Caco-2 (cell line): ENCODE data around the gene RTKN. TPM values are rescaled to one million over a fixed set of nuclear protein-coding genes. Genes with fewer than 3 reads are reported as not detected.

Source experiments
- BruUV-seq: library from RNA; stranded (reverse); fragments of 400-500 nt; replicated peaks from 2 replicates; lab custom pipeline; 2021; lab: Mats Ljungman, UMichigan
- CTCF ChIA-PET: fragments of 300-600 bp; sonication (Branson Sonifier 250); formaldehyde crosslinking; loops from one replicate; lab custom pipeline; 2022; ENCODE audit warnings: antibody characterized with exemption; lab: Charles Lee
- POLR2A ChIA-PET: fragments of 300-600 bp; sonication (Branson Sonifier 250); formaldehyde crosslinking; loops from one replicate; lab custom pipeline; 2022; ENCODE audit warnings: antibody characterized with exemption; lab: Charles Lee
- DNase-seq, 2 experiments: peaks; one replicate each; pipeline versions ENCODE4 v3.0.0 to v3.0.0-alpha.2; 2020 to 2022
- H3K27me3 ChIP-seq: replicated peaks from 2 replicates; pipeline ENCODE4 v1.6.0; 2011; ENCODE audit warnings: low read length; ENCODE audit not compliant: control insufficient read depth, insufficient read depth
- H3K36me3 ChIP-seq: 2 replicates; pipeline ENCODE4 v1.5.1; 2011; ENCODE audit warnings: low read length; ENCODE audit not compliant: control insufficient read depth, insufficient read depth
- H3K4me1 ChIP-seq: fragments of 250-450 bp; sonication (Bioruptor Pico); 2 replicates; pipeline ENCODE4 v1.5.1; 2020; ENCODE audit warnings: mild to moderate bottlenecking
- H3K4me3 ChIP-seq: 2 replicates; pipeline ENCODE4 v1.5.1; 2011; ENCODE audit warnings: low read depth, mild to moderate bottlenecking, control low read depth, low read length
- H3K9me3 ChIP-seq: fragments of 250-450 bp; sonication (Bioruptor Pico); 2 replicates; pipeline ENCODE4 v1.5.1; 2020; ENCODE audit warnings: mild to moderate bottlenecking, moderate library complexity
- H3K27ac Mint-ChIP-seq: one replicate; pipeline ENCODE4 v1.8.0; 2022; ENCODE audit warnings: mixed read lengths; ENCODE audit not compliant: unreplicated experiment
- H3K27me3 Mint-ChIP-seq: one replicate; pipeline ENCODE4 v1.8.0; 2022; ENCODE audit warnings: mixed read lengths; ENCODE audit not compliant: insufficient read depth, unreplicated experiment
- H3K36me3 Mint-ChIP-seq: one replicate; pipeline ENCODE4 v1.8.0; 2022; ENCODE audit warnings: mild to moderate bottlenecking, mixed read lengths; ENCODE audit not compliant: insufficient read depth, unreplicated experiment
- H3K4me1 Mint-ChIP-seq: one replicate; pipeline ENCODE4 v1.8.0; 2022; ENCODE audit warnings: low read depth, mixed read lengths; ENCODE audit not compliant: unreplicated experiment
- H3K4me3 Mint-ChIP-seq: one replicate; pipeline ENCODE4 v1.8.0; 2022; ENCODE audit warnings: mild to moderate bottlenecking, moderate library complexity, mixed read lengths; ENCODE audit not compliant: unreplicated experiment
- H3K9me3 Mint-ChIP-seq: one replicate; pipeline ENCODE4 v1.8.0; 2022; ENCODE audit warnings: mixed read lengths; ENCODE audit not compliant: unreplicated experiment
- CTCF ChIP-seq, 2 experiments: fragments of 200-600 bp in 1 of 2; IDR thresholded peaks; 1 replicate in 1 of 2; 2 replicates in 1 of 2; pipeline versions ENCODE4 v1.5.1 to v1.8.0; 2011 to 2022; ENCODE audit warnings: antibody characterized with exemption in 1 of 2, control low read depth in 1 of 2, inconsistent platforms in 1 of 2, low read depth in 1 of 2, low read length in 1 of 2, mild to moderate bottlenecking in 1 of 2, moderate library complexity in 1 of 2; ENCODE audit not compliant: insufficient read depth in 1 of 2, severe bottlenecking in 1 of 2, unreplicated experiment in 1 of 2
- intact Hi-C: fragments of 100-400 bp; cut with micrococcal nuclease; formaldehyde crosslinking; loops from one replicate; pipeline ENCODE4 v1.10.0; 2022; ENCODE audit not compliant: unreplicated experiment
- total RNA-seq: library from RNA; stranded (reverse); gene quantifications from 2 replicates; pipeline ENCODE4 v1.2.3, GENCODE V29; 2022

Gene RTKN
- total RNA-seq, 1 experiment from 2014 or later, result 123 TPM

DNA sequence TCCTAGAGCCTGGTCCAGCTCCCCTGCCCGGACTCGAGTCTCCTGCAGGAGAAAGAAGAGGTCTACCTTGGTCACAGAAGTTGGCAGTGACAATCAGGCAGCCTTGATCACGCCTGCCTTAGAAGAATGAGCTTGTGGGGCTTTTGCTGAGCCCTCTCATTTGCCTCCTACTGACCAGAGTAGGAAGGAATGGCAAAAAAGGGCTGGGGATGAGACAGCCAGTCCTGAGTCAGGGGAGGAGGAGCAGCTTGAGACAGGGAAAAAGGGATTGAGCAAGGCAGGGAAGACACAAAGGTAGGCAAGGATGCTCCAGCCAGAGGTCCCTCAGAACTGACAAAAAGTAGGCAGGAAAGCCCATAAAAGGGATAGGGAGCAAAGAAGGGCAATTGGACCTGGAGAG lies 14.2 kb downstream of the RTKN start:
- no peak for DNase-seq
- Mint-ChIP-seq H3K4me1 (peaks cover 7% of the 10 kb centered on the region), H3K36me3 (peaks cover 92% of the 10 kb centered on the region), H3K9me3 (no peaks in the 10 kb centered on the region), H3K4me3 (no peak overlapping the region), H3K27ac (peak overlapping the region; percentile 11), H3K27me3 (no peaks in the 10 kb centered on the region)
- intact Hi-C loops, result no loop called here
- no peaks in the 10 kb centered on the region for H3K9me3 ChIP-seq
- no peaks in the 10 kb centered on the region for H3K27me3 ChIP-seq
- H3K36me3 ChIP-seq, result peaks cover 6% of the 10 kb centered on the region
- no peak for TF ChIP-seq CTCF (IDR thresholded peaks at IDR 0.05; ENCODE audit: insufficient read depth in 1 of 2, low read depth in 1 of 2, low read length in 1 of 2, severe bottlenecking in 1 of 2, unreplicated experiment in 1 of 2)
- BruUV-seq, result no TSS peak
- CTCF ChIA-PET, result no interaction called here
- POLR2A ChIA-PET, result no interaction called here
- no peaks in the 10 kb centered on the region for H3K4me1 ChIP-seq
- H3K4me3 ChIP-seq, result no peak overlapping the region

- Mint-ChIP-seq H3K27ac (no peak overlapping the region), H3K36me3 (peaks cover 92% of the 10 kb centered on the region), H3K4me1 (peaks cover 9% of the 10 kb centered on the region), H3K9me3 (no peaks in the 10 kb centered on the region), H3K27me3 (no peaks in the 10 kb centered on the region), H3K4me3 (no peak overlapping the region)
- peaks cover 5% of the 10 kb centered on the region for H3K36me3 ChIP-seq
- DNase-seq, result no peak
- ChIA-PET POLR2A (no interaction called here), CTCF (no interaction called here)
- H3K9me3 ChIP-seq, result no peaks in the 10 kb centered on the region
- no peak for TF ChIP-seq CTCF (IDR thresholded peaks at IDR 0.05; ENCODE audit: insufficient read depth in 1 of 2, low read depth in 1 of 2, low read length in 1 of 2, severe bottlenecking in 1 of 2, unreplicated experiment in 1 of 2)
- H3K27me3 ChIP-seq, result no peaks in the 10 kb centered on the region
- intact Hi-C loops, result no loop called here
- no peaks in the 10 kb centered on the region for H3K4me1 ChIP-seq
- H3K4me3 ChIP-seq, result no peak overlapping the region
- no TSS peak for BruUV-seq
These were observed 15.5 kb downstream of the RTKN start for GRCh38 chr2:74426181-74426758.

- Mint-ChIP-seq H3K4me3 (no peak overlapping the region), H3K36me3 (peaks cover 90% of the 10 kb centered on the region), H3K27me3 (peaks cover 2% of the 10 kb centered on the region), H3K4me1 (peaks cover 14% of the 10 kb centered on the region), H3K9me3 (no peaks in the 10 kb centered on the region), H3K27ac (no peak overlapping the region)
- BruUV-seq, result no TSS peak
- Histone ChIP-seq H3K4me3 (no peak overlapping the region), H3K27me3 (no peaks in the 10 kb centered on the region), H3K9me3 (no peaks in the 10 kb centered on the region), H3K4me1 (no peaks in the 10 kb centered on the region), H3K36me3 (peaks cover 5% of the 10 kb centered on the region)
- POLR2A ChIA-PET, result no interaction called here
- intact Hi-C loops, result loop anchor here (2.0 kb wide), 1 partner anchor 15 kb away; the partner anchor contains the start of gene RTKN
- no peak for TF ChIP-seq CTCF (IDR thresholded peaks at IDR 0.05; ENCODE audit: insufficient read depth in 1 of 2, low read depth in 1 of 2, low read length in 1 of 2, severe bottlenecking in 1 of 2, unreplicated experiment in 1 of 2)
- no peak for DNase-seq
- CTCF ChIA-PET, result no interaction called here
These were observed 16.2 kb downstream of the RTKN start for GRCh38 chr2:74425523-74425922.
